ENCODE results near the gene SPIC. TPM values are rescaled to one million over a fixed set of nuclear protein-coding genes. Genes with fewer than 3 reads are reported as not detected.

SPIC gene
- total RNA-seq, 3 donors from 2014 or later (not counting 1 experiment from before 2014, with no cell fraction given), result 0.24 TPM; not detected in 2

GRCh38 chr12:101490286-101490920, 15.3 kb downstream of the SPIC start:
- DNase-seq (peak in 1 of 2 donors; percentile 11), ATAC-seq (no peak)
- no peaks in the 10 kb centered on the region for H3K9me3 ChIP-seq (ENCODE audit: control insufficient read depth, insufficient read depth, low read length)
- H3K27me3 ChIP-seq (ENCODE audit: control insufficient read depth, insufficient read depth, low read length), result peaks cover 4% of the 10 kb centered on the region
- H3K27ac Mint-ChIP-seq, result no peak overlapping the region
- H3K4me1 Mint-ChIP-seq, result no peaks in the 10 kb centered on the region
- TF ChIP-seq CTCF (IDR thresholded peaks at IDR 0.05), result no peak
- no peaks in the 10 kb centered on the region for H3K9me3 Mint-ChIP-seq
- no peak overlapping the region for H3K4me3 Mint-ChIP-seq
- no peak overlapping the region for H3K4me3 ChIP-seq (ENCODE audit: low read length)
- H3K27ac ChIP-seq (ENCODE audit: low read length), result no peak overlapping the region
- H3K36me3 ChIP-seq (ENCODE audit: control insufficient read depth, insufficient read depth, low read length), result no peaks in the 10 kb centered on the region
- H3K27me3 Mint-ChIP-seq (ENCODE audit: low read depth in 2 of 2), result peaks cover 10 to 21% of the 10 kb centered on the region in 2 donors
- no peaks in the 10 kb centered on the region for H3K36me3 Mint-ChIP-seq
- 19% methylated on average over 3 of the region's 3 CpGs for WGBS (ENCODE audit: insufficient coverage)
- no peaks in the 10 kb centered on the region for H3K4me1 ChIP-seq (ENCODE audit: control insufficient read depth, insufficient read depth, low read length)
- intact Hi-C loops (cut with micrococcal nuclease), result no loop called here

- Histone ChIP-seq H3K36me3 (ENCODE audit: control insufficient read depth, insufficient read depth, low read length) (no peaks in the 10 kb centered on the region), H3K4me3 (ENCODE audit: low read length) (no peak overlapping the region), H3K27ac (ENCODE audit: low read length) (no peak overlapping the region), H3K4me1 (ENCODE audit: control insufficient read depth, insufficient read depth, low read length) (no peaks in the 10 kb centered on the region), H3K27me3 (ENCODE audit: control insufficient read depth, insufficient read depth, low read length) (peaks cover 4% of the 10 kb centered on the region), H3K9me3 (ENCODE audit: control insufficient read depth, insufficient read depth, low read length) (no peaks in the 10 kb centered on the region)
- Mint-ChIP-seq H3K27me3 (ENCODE audit: low read depth in 2 of 2) (peaks cover 10 to 21% of the 10 kb centered on the region in 2 donors), H3K4me3 (no peak overlapping the region), H3K9me3 (no peaks in the 10 kb centered on the region), H3K4me1 (no peaks in the 10 kb centered on the region), H3K27ac (no peak overlapping the region), H3K36me3 (no peaks in the 10 kb centered on the region)
- intact Hi-C loops (cut with micrococcal nuclease), result no loop called here
- 88% methylated on average over 1 of the region's 1 CpG for WGBS (ENCODE audit: insufficient coverage)
- DNase-seq (no peak), ATAC-seq (no peak)
- TF ChIP-seq CTCF (IDR thresholded peaks at IDR 0.05), result no peak
These were observed 16.2 kb downstream of the SPIC start for GRCh38 chr12:101491329-101491728.

- intact Hi-C loops (cut with micrococcal nuclease), result no loop called here
- Histone ChIP-seq H3K36me3 (ENCODE audit: control insufficient read depth, insufficient read depth, low read length) (no peaks in the 10 kb centered on the region), H3K4me3 (ENCODE audit: low read length) (no peak overlapping the region), H3K27ac (ENCODE audit: low read length) (no peak overlapping the region), H3K27me3 (ENCODE audit: control insufficient read depth, insufficient read depth, low read length) (peaks cover 4% of the 10 kb centered on the region), H3K4me1 (ENCODE audit: control insufficient read depth, insufficient read depth, low read length) (no peaks in the 10 kb centered on the region), H3K9me3 (ENCODE audit: control insufficient read depth, insufficient read depth, low read length) (no peaks in the 10 kb centered on the region)
- Mint-ChIP-seq H3K36me3 (no peaks in the 10 kb centered on the region), H3K4me3 (no peak overlapping the region), H3K4me1 (no peaks in the 10 kb centered on the region), H3K9me3 (no peaks in the 10 kb centered on the region), H3K27ac (no peak overlapping the region), H3K27me3 (ENCODE audit: low read depth in 2 of 2) (peaks cover 10 to 12% of the 10 kb centered on the region in 2 donors)
- ATAC-seq (no peak), DNase-seq (no peak)
- no peak for TF ChIP-seq CTCF (IDR thresholded peaks at IDR 0.05)
- 71% methylated on average over 1 of the region's 1 CpG for WGBS (ENCODE audit: insufficient coverage)
These were observed 18.4 kb downstream of the SPIC start for GRCh38 chr12:101493556-101493955.

GRCh38 chr12:101498252-101498651, 23.1 kb downstream of the SPIC start:
- TF ChIP-seq CTCF (IDR thresholded peaks at IDR 0.05), result no peak
- intact Hi-C loops (cut with micrococcal nuclease), result no loop called here
- H3K27ac Mint-ChIP-seq, result no peak overlapping the region
- no peak overlapping the region for H3K4me3 Mint-ChIP-seq
- peaks cover 0 to 4% of the 10 kb centered on the region in 2 donors for H3K27me3 Mint-ChIP-seq (ENCODE audit: low read depth in 2 of 2)
- no peak for DNase-seq
- H3K36me3 Mint-ChIP-seq, result no peaks in the 10 kb centered on the region
- WGBS (ENCODE audit: insufficient coverage), result 93% methylated on average over 3 of the region's 3 CpGs
- Histone ChIP-seq H3K27ac (ENCODE audit: low read length) (no peak overlapping the region), H3K4me1 (ENCODE audit: control insufficient read depth, insufficient read depth, low read length) (no peaks in the 10 kb centered on the region), H3K36me3 (ENCODE audit: control insufficient read depth, insufficient read depth, low read length) (no peaks in the 10 kb centered on the region), H3K27me3 (ENCODE audit: control insufficient read depth, insufficient read depth, low read length) (no peaks in the 10 kb centered on the region), H3K4me3 (ENCODE audit: low read length) (no peak overlapping the region), H3K9me3 (ENCODE audit: control insufficient read depth, insufficient read depth, low read length) (no peaks in the 10 kb centered on the region)
- H3K4me1 Mint-ChIP-seq, result no peaks in the 10 kb centered on the region
- H3K9me3 Mint-ChIP-seq, result no peaks in the 10 kb centered on the region
- no peak for ATAC-seq
